HG03378 (cell line): ENCODE data around the gene TGFBR3.

Experiments
- ATAC-seq: cut with Tn5 transposase; IDR thresholded peaks from one replicate; pipeline ENCODE4 v1.9.1; 2021; ENCODE audit warnings: mild to moderate bottlenecking, moderate library complexity; ENCODE audit not compliant: unreplicated experiment

Gene TGFBR3

GRCh38 chr1:91741906-91742305 lies 144.0 kb downstream of the TGFBR3 start:
- no peak for ATAC-seq

- ATAC-seq, result no peak
Observed at GRCh38 chr1:91741301-91741700, 144.7 kb downstream of the TGFBR3 start.

- no peak for ATAC-seq
Observed at GRCh38 chr1:91737650-91738049, 148.3 kb downstream of the TGFBR3 start.

- ATAC-seq, result no peak
Observed at GRCh38 chr1:91736715-91737615, 149.0 kb downstream of the TGFBR3 start.

GRCh38 chr1:91736146-91736714 lies 149.7 kb downstream of the TGFBR3 start:
- no peak for ATAC-seq

GRCh38 chr1:91735266-91735845 lies 150.6 kb downstream of the TGFBR3 start:
- ATAC-seq, result no peak

- no peak for ATAC-seq
Observed at GRCh38 chr1:91734761-91735160, 151.2 kb downstream of the TGFBR3 start.

GRCh38 chr1:91733108-91733710 lies 152.7 kb downstream of the TGFBR3 start:
- ATAC-seq, result no peak

- no peak for ATAC-seq
Observed at GRCh38 chr1:91732291-91733107, 153.5 kb downstream of the TGFBR3 start.

- ATAC-seq, result no peak
Observed at GRCh38 chr1:91731815-91732214, 154.1 kb downstream of the TGFBR3 start.

- ATAC-seq, result no peak
Observed at GRCh38 chr1:91730801-91731732, 154.9 kb downstream of the TGFBR3 start.

- no peak for ATAC-seq
Observed at GRCh38 chr1:91729621-91730358, 156.2 kb downstream of the TGFBR3 start.

- ATAC-seq, result no peak
Observed at GRCh38 chr1:91727763-91728162, 158.2 kb downstream of the TGFBR3 start.

GRCh38 chr1:91725989-91726721 lies 159.8 kb downstream of the TGFBR3 start:
- no peak for ATAC-seq

- ATAC-seq, result no peak
Observed at GRCh38 chr1:91725618-91725988, 160.3 kb downstream of the TGFBR3 start.

- no peak for ATAC-seq
Observed at GRCh38 chr1:91724644-91725043, 161.3 kb downstream of the TGFBR3 start.

- no peak for ATAC-seq
Observed at GRCh38 chr1:91724231-91724630, 161.7 kb downstream of the TGFBR3 start.

- no peak for ATAC-seq
Observed at GRCh38 chr1:91720044-91720443, 165.9 kb downstream of the TGFBR3 start.
